GM06990 (cell line): Measurements from ENCODE around the gene KCNK10.
A peak's percentile ranks its signal among the peaks of the same experiment; 100 is the strongest.

Source experiments
- DNase-seq: peaks from one replicate; pipeline ENCODE4 v3.0.0-alpha.2; 2011; ENCODE audit not compliant: insufficient read length; ENCODE audit errors: extremely low read depth
- H3K27me3 ChIP-seq: replicated peaks from 2 replicates; pipeline ENCODE4 v1.6.0; 2011; ENCODE audit warnings: low read length; ENCODE audit not compliant: control insufficient read depth, insufficient read depth
- H3K36me3 ChIP-seq: 2 replicates; pipeline ENCODE4 v1.5.1; 2011; ENCODE audit warnings: low read length; ENCODE audit not compliant: control insufficient read depth, insufficient read depth
- H3K4me3 ChIP-seq: replicated peaks from 2 replicates; pipeline ENCODE4 v1.5.1; 2011; ENCODE audit warnings: low read depth, mild to moderate bottlenecking, control low read depth, low read length
- CTCF ChIP-seq: IDR thresholded peaks from 2 replicates; pipeline ENCODE4 v1.5.1; 2011; ENCODE audit warnings: low read length, control low read depth, mild to moderate bottlenecking, inconsistent platforms; ENCODE audit not compliant: insufficient read depth, poor library complexity, severe bottlenecking

The KCNK10 gene

GRCh38 chr14:88305528-88306322 lies 17.3 kb downstream of the KCNK10 start:
- H3K4me3 ChIP-seq, result no peak overlapping the region
- no peak for TF ChIP-seq CTCF
- no peaks in the 10 kb centered on the region for H3K36me3 ChIP-seq
- DNase-seq, result no peak
- no peaks in the 10 kb centered on the region for H3K27me3 ChIP-seq

- no peak for DNase-seq
- Histone ChIP-seq H3K27me3 (no peaks in the 10 kb centered on the region), H3K36me3 (no peaks in the 10 kb centered on the region), H3K4me3 (no peak overlapping the region)
- no peak for TF ChIP-seq CTCF
These were observed 20.0 kb downstream of the KCNK10 start for GRCh38 chr14:88303041-88303440.

GRCh38 chr14:88301381-88301780 lies 21.7 kb downstream of the KCNK10 start:
- Histone ChIP-seq H3K27me3 (no peaks in the 10 kb centered on the region), H3K36me3 (no peaks in the 10 kb centered on the region), H3K4me3 (no peak overlapping the region)
- no peak for TF ChIP-seq CTCF
- no peak for DNase-seq

GRCh38 chr14:88300817-88301216 lies 22.3 kb downstream of the KCNK10 start:
- Histone ChIP-seq H3K36me3 (no peaks in the 10 kb centered on the region), H3K4me3 (no peak overlapping the region), H3K27me3 (no peaks in the 10 kb centered on the region)
- DNase-seq, result no peak
- TF ChIP-seq CTCF, result no peak

GRCh38 chr14:88299865-88300530 lies 23.1 kb downstream of the KCNK10 start:
- DNase-seq, result peak; percentile 31
- H3K36me3 ChIP-seq, result no peaks in the 10 kb centered on the region
- no peak for TF ChIP-seq CTCF
- H3K4me3 ChIP-seq, result no peak overlapping the region
- H3K27me3 ChIP-seq, result no peaks in the 10 kb centered on the region
